Stimulated activated CD8-positive, alpha-beta memory T cell treated with anti-CD3 and anti-CD28 coated beads, Interleukin-4, amount 100 ng/mL, for 48 hours (primary cell): ENCODE data around the gene NFKBIE.
A peak's percentile ranks its signal among the peaks of the same experiment; 100 is the strongest.

ENCODE experiments used
- DNase-seq: peaks from one replicate; pipeline ENCODE4 v3.0.0-alpha.2; 2020

Gene NFKBIE

DNA sequence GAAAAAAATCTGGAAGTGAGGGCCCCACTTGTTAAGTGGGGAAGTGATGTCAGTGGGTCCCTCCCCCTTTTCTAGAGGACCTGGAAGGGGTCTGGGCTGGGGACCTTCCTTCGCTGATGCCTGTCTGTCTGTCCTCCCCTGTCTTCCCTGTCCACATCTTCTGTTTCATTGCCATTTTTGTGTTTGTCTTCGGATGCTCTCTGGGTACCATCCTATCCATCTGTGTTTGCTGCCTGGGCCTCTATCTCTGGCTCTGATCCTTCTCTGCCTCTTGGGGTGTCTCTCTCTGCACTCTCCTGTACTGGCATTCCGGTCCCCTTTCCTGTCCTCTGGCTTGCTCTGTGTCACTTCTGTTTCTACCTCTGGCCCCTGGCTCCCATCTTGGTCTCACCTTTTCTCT, 7.2 kb upstream of the NFKBIE start:
- DNase-seq: no peak

DNA sequence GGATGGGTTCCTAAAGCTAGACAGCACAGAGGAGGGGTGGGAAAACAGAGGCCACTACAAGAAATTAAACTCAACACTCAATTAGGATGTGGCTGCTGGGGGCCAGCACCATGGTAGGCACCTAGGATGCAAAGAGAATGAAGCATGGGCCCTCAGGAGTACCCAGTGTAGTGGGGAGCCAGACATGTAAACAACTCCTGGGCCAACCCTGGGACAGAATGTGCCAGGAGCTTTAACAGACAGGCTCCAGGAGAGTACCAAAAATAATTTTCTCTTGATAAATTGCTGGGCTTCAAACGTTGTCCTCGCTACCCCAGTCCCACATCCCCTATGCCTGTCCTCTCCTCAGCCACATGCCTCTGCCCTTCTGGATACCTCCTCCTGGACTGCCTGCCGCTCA, 6.6 kb upstream of the NFKBIE start:
- DNase-seq: no peak

GRCh38 chr6:44271406-44271723, 6.0 kb upstream of the NFKBIE start:
- DNase-seq: no peak

GRCh38 chr6:44270526-44271405, 5.4 kb upstream of the NFKBIE start:
- DNase-seq: no peak

- DNase-seq: no peak
Observed at GRCh38 chr6:44269921-44270525, 4.7 kb upstream of the NFKBIE start, which contains the start of gene TMEM151B. TSS of gene TMEM151B (plus strand) at chr6:44270450. CDS start at chr6:44270743, 293 bp downstream.

- DNase-seq: no peak
Observed at GRCh38 chr6:44269178-44269920, 4.0 kb upstream of the NFKBIE start.

- DNase-seq: peak; percentile 78
Observed at GRCh38 chr6:44268095-44268628, 2.8 kb upstream of the NFKBIE start.

DNA sequence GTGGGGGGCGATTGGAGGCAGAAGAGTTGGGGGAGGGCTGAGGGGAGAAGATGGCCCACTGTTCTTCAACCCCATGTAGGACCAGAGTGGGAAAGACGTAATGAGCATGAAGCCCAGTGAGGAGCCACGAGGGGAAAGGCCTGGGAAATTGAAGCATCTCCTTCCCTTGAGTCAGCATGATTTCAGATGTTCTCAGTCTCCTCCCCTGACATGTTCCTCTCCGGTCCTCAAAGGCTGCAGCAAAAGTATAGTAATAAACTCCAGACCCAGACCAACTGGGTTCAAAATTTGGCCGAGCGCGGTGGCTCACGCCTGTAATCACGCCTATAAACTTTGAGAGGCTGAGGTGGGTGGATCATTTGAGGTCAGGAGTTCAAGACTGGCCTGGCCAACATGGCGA, 1.9 kb upstream of the NFKBIE start:
- DNase-seq: no peak

- DNase-seq: no peak
Observed at GRCh38 chr6:44266347-44266746, 996 bp upstream of the NFKBIE start.

DNA sequence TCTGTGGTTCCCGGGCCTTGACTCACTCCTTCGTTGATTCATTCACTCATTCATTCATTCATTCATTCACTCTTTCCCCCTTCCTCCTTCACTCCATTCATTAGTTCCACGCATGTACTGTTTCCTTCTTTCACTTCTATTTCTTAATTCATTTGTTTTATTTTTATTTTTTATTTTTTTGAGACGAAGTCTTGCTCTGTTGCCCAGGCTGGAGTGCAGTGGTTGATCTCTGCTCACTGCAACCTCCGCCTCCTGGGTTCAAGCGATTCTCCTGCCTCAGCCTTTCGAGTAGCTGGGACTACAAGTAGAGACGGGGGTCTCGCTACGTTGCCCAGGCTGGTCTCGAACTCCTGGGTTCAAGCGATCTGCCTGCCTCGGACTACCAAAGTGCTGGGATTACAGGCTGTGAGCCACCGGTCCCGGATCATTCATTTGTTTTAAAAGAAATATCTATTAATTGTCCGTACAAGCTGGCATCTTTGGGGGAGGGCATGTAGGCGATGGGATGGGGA, 427 bp upstream of the NFKBIE start:
- no peak for DNase-seq

GRCh38 chr6:44264154-44265006, 971 bp downstream of the NFKBIE start:
- DNase-seq: peak; percentile 53

GRCh38 chr6:44263354-44264100, 1.8 kb downstream of the NFKBIE start:
- DNase-seq: peak; percentile 57

- DNase-seq: no peak
Observed at GRCh38 chr6:44262467-44263353, 2.6 kb downstream of the NFKBIE start.

- DNase-seq: no peak
Observed at GRCh38 chr6:44261581-44261980, 3.8 kb downstream of the NFKBIE start.

DNA sequence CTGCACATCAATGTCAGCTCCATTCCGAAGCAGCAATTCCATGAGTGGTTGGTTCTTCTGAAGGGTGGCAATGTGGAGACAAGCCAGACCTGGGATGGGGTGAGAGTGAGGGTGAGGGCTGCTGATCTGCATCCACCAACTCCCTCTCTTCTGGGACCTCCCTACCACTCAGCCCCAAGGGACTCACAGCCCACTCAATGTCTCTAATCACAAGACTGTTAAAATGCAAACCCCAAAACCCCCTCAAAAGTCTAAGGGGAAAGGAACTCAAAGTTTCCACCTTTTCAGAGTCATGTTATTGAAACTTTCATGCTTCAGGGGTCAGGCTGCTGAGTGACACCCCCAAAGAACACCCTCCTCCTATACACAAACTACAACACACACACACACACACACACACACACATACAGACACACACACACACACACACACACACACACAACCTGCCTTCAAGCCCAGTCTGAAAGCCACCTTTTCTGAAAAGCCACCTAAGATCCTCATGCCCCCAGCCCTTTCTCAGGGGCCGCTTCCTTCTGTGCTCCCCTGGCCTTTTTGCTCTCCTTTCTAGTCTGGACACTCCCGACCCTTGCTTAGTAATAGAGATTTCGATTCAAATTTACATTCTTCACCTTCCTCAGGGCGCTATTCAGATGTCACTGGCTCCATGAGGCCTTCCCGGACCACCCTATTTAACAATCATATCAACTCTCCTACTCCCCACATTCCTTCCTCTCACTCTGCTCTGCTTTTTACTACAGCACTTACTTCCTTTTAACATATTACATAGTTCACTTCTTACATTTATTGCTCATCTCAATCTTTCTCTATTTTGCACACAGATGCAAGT, 4.7 kb downstream of the NFKBIE start:
- DNase-seq: no peak

DNA sequence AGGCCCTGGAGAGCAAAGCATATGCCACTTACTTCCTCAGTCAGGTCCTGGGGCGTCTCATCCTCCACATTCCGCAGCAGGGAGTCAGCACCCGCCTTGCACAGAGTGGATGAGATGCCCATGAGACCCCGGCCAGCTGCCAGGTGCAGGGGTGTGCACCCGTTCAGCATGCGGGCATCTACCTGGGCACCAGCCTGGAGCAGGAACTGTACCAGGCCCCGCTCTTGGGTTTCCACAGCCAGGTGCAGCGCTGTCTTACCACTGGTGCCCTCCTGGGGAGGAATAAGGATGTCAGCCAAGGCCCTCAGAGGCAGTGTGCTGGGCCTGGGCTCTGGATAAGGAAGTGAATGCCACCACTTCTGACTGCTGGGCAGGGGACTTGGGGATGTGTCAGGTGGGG, 5.3 kb downstream of the NFKBIE start:
- DNase-seq: no peak

DNA sequence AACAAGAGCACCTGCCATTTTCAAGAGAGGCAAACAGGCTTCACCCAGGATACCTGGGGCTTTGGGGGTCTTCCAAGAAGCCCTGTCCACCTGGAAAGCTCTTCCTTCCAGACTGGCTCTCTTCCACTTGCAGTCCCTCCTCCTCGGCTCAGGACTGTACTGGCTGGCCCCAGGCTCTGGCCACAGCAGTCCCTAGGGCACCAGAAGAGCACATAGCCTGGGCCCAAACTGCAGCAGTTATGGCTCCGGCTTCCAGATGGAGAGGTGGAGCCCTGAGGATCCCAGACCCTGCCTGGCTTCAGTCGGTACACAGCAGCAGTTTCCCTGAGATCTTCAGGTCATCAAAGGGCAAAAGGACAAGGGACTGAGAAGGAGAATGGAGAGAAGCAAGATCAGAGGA, 6.4 kb downstream of the NFKBIE start:
- DNase-seq: no peak

GRCh38 chr6:44258325-44258863, 7.0 kb downstream of the NFKBIE start:
- DNase-seq: no peak

DNA sequence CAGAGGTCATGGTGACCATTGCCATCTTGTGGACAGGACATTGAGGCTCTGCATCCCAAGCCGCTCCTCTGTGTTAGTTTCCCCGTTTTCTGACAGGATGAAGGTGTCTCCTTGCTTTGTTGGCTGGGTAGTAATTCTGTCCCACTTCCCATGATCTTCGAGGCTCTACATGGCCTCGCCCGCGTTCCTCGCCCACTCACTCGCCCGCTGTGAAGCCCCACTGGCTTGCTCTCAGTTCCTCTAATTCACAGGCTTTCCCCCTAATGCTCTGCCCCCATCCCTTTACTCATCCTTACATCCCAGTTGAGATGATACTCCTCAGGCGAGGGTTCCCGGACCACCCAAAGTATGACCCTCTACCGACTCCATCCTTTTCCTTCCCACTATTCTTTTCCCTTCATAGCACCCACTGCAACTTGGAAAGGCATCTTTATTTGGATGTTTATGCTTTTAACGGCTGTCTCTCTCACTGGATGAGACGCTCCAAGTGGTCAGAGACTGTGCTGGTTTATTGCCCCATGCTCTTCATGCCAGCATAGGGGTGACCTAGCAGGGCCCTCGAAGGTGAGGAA, 7.5 kb downstream of the NFKBIE start:
- DNase-seq: no peak
